H1 (cell line): ENCODE results near the gene NCOA6. TPM values are rescaled to one million over a fixed set of nuclear protein-coding genes. Genes with fewer than 3 reads are reported as not detected.

Experiments used
- CTCF ChIA-PET: fragments of 300-600 bp; sonication (Branson Sonifier 250); formaldehyde crosslinking; loops from one replicate; lab custom pipeline; 2021; ENCODE audit not compliant: partially characterized antibody; lab: Charles Lee
- POLR2A ChIA-PET: fragments of 300-600 bp; sonication (Branson Sonifier 250); formaldehyde crosslinking; loops from one replicate; lab custom pipeline; 2021; ENCODE audit warnings: inconsistent platforms; ENCODE audit not compliant: partially characterized antibody; lab: Charles Lee
- DNase-seq, 2 experiments: peaks; one replicate each; pipeline versions ENCODE4 v3.0.0 to v3.0.0-alpha.2; 2010 to 2022; ENCODE audit warnings: low spot score in 2 of 2, low read depth in 1 of 2, mixed read lengths in 1 of 2
- FAIRE-seq: peaks from 2 replicates; lab custom pipeline; 2011; peaks lifted over from hg19 to GRCh38; lab: Jason Lieb, UNC
- H2AFZ ChIP-seq: 2 replicates; pipeline ENCODE4 v1.8.1; 2012; ENCODE audit warnings: low read length, inconsistent platforms
- H2AK5ac ChIP-seq: 2 replicates; pipeline ENCODE4 v1.6.1; 2013; ENCODE audit warnings: low read depth, low read length
- H2BK120ac ChIP-seq: replicated peaks from 2 replicates; pipeline ENCODE3; 2013; ENCODE audit warnings: low read depth, low read length, inconsistent platforms
- H2BK12ac ChIP-seq: 2 replicates; pipeline ENCODE4 v1.6.1; 2013; ENCODE audit warnings: low read depth, low read length
- H2BK15ac ChIP-seq: 2 replicates; pipeline ENCODE4 v1.6.1; 2013; ENCODE audit warnings: low read length
- H2BK20ac ChIP-seq: 2 replicates; pipeline ENCODE4 v1.6.1; 2013; ENCODE audit warnings: low read length
- H2BK5ac ChIP-seq: 2 replicates; pipeline ENCODE4 v1.6.1; 2013; ENCODE audit warnings: low read depth, low read length
- H3K14ac ChIP-seq: 2 replicates; pipeline ENCODE4 v1.6.1; 2013; ENCODE audit warnings: inconsistent platforms; ENCODE audit not compliant: insufficient read length
- H3K18ac ChIP-seq: 2 replicates; pipeline ENCODE4 v1.6.1; 2013; ENCODE audit warnings: low read length; ENCODE audit errors: extremely low read depth
- H3K23ac ChIP-seq: 2 replicates; pipeline ENCODE4 v1.6.1; 2013; ENCODE audit warnings: inconsistent platforms; ENCODE audit not compliant: insufficient read length
- H3K23me2 ChIP-seq: 2 replicates; pipeline ENCODE4 v1.6.1; 2013; ENCODE audit warnings: low read depth, low read length
- H3K27ac ChIP-seq: 2 replicates; pipeline ENCODE4 v1.6.1; 2011; ENCODE audit warnings: low read depth, low read length, inconsistent platforms
- H3K27me3 ChIP-seq, 4 experiments: replicated peaks in 1 of 4; 1 replicate in 1 of 4; 2 replicates in 3 of 4; pipeline versions ENCODE4 v1.6.1 to v1.8.1; 2011 to 2013; ENCODE audit warnings: low read length in 3 of 4, mild to moderate bottlenecking in 3 of 4, inconsistent platforms in 2 of 4, mixed read lengths in 2 of 4, moderate library complexity in 1 of 4; ENCODE audit not compliant: control insufficient read depth in 3 of 4, insufficient read depth in 3 of 4; ENCODE audit errors: extremely low read depth in 1 of 4
- H3K36me3 ChIP-seq, 4 experiments: 2 replicates each; pipeline versions ENCODE4 v1.6.1 to v1.8.1; 2011 to 2013; ENCODE audit warnings: mild to moderate bottlenecking in 4 of 4, low read length in 3 of 4, moderate library complexity in 2 of 4, control low read depth in 1 of 4, inconsistent platforms in 1 of 4; ENCODE audit not compliant: insufficient read depth in 4 of 4, control insufficient read depth in 2 of 4
- H3K4ac ChIP-seq: replicated peaks from 2 replicates; pipeline ENCODE3; 2013; ENCODE audit warnings: low read length, low read depth, mixed read lengths, inconsistent platforms; ENCODE audit not compliant: insufficient read length
- H3K4me1 ChIP-seq, 4 experiments: replicated peaks in 1 of 4; 1 replicate in 1 of 4; 2 replicates in 3 of 4; pipeline versions ENCODE4 v1.6.1 to v1.8.1; 2011 to 2013; ENCODE audit warnings: low read length in 3 of 4, inconsistent platforms in 2 of 4, mixed read lengths in 1 of 4; ENCODE audit not compliant: insufficient read depth in 4 of 4, control insufficient read depth in 3 of 4
- H3K4me2 ChIP-seq, 2 experiments: 2 replicates each; pipeline versions ENCODE4 v1.6.1 to v1.8.1; 2011 to 2013; ENCODE audit warnings: low read depth in 2 of 2, low read length in 2 of 2, control low read depth in 1 of 2, inconsistent platforms in 1 of 2, mild to moderate bottlenecking in 1 of 2; ENCODE audit not compliant: insufficient read depth in 1 of 2
- H3K4me3 ChIP-seq, 4 experiments: fragments of 200-600, 300-600 bp in 1 of 4; sonication (generic), shearing (Covaris generic), sonication (Bioruptor Twin) in 1 of 4; 2 replicates each; pipeline versions ENCODE4 v1.5.1 to v1.8.1; 2011 to 2016; ENCODE audit warnings: low read length in 4 of 4, low read depth in 3 of 4, control low read depth in 2 of 4, inconsistent platforms in 2 of 4, mild to moderate bottlenecking in 2 of 4, mixed read lengths in 1 of 4, moderate library complexity in 1 of 4; ENCODE audit not compliant: insufficient read depth in 2 of 4; ENCODE audit errors: extremely low read depth in 1 of 4
- H3K56ac ChIP-seq: replicated peaks from 2 replicates; pipeline ENCODE3; 2013; ENCODE audit warnings: low read depth, mild to moderate bottlenecking, mixed read lengths, low read length, inconsistent platforms; ENCODE audit not compliant: insufficient read length
- H3K79me1 ChIP-seq: 2 replicates; pipeline ENCODE4 v1.6.1; 2013; ENCODE audit warnings: low read depth, low read length, control low read depth
- H3K79me2 ChIP-seq, 2 experiments: 2 replicates each; pipeline versions ENCODE4 v1.6.1 to v1.8.1; 2012 to 2013; ENCODE audit warnings: low read length in 2 of 2, mild to moderate bottlenecking in 2 of 2, inconsistent platforms in 1 of 2; ENCODE audit not compliant: insufficient read depth in 2 of 2, control insufficient read depth in 1 of 2
- H3K9ac ChIP-seq, 4 experiments: replicated peaks in 1 of 4; 1 replicate in 1 of 4; 2 replicates in 3 of 4; pipeline versions ENCODE4 v1.6.1 to v1.8.1; 2011 to 2013; ENCODE audit warnings: low read depth in 3 of 4, low read length in 3 of 4, control low read depth in 2 of 4, mild to moderate bottlenecking in 2 of 4, moderate library complexity in 2 of 4, inconsistent platforms in 1 of 4; ENCODE audit errors: extremely low read depth in 1 of 4
- H3K9me3 ChIP-seq, 2 experiments: 2 replicates each; pipeline versions ENCODE4 v1.6.1 to v1.8.1; 2012 to 2013; ENCODE audit warnings: mild to moderate bottlenecking in 2 of 2, moderate library complexity in 2 of 2, control low read depth in 1 of 2, inconsistent platforms in 1 of 2, low read depth in 1 of 2, low read length in 1 of 2, mixed read lengths in 1 of 2; ENCODE audit not compliant: insufficient read depth in 2 of 2
- H4K20me1 ChIP-seq, 2 experiments: replicated peaks in 1 of 2; 2 replicates each; pipeline versions ENCODE3 to v1.8.1; 2011 to 2013; ENCODE audit warnings: inconsistent platforms in 2 of 2, low read length in 2 of 2, mild to moderate bottlenecking in 1 of 2; ENCODE audit not compliant: insufficient read depth in 2 of 2, control insufficient read depth in 1 of 2
- H4K5ac ChIP-seq: 2 replicates; pipeline ENCODE4 v1.6.1; 2013; ENCODE audit warnings: low read length, low read depth, mixed read lengths, inconsistent platforms; ENCODE audit not compliant: insufficient read length
- H4K8ac ChIP-seq: 2 replicates; pipeline ENCODE4 v1.8.0; 2013; ENCODE audit warnings: mild to moderate bottlenecking, moderate library complexity, low read length, inconsistent platforms; ENCODE audit not compliant: insufficient read depth; ENCODE audit errors: extremely low read depth
- H4K91ac ChIP-seq: replicated peaks from 2 replicates; pipeline ENCODE3; 2013; ENCODE audit warnings: low read length, mixed read lengths, inconsistent platforms; ENCODE audit not compliant: insufficient read length
- CEBPB ChIP-seq: IDR thresholded peaks from 2 replicates; pipeline ENCODE4 v1.6.1; 2012; ENCODE audit warnings: low read depth, low read length
- RNF2 ChIP-seq: fragments of 200-900, 300-1000 bp; sonication (generic); IDR thresholded peaks from 2 replicates; pipeline ENCODE4 v1.7.1; 2016; ENCODE audit warnings: borderline replicate concordance, low read depth, mild to moderate bottlenecking, antibody characterized with exemption, low read length; ENCODE audit not compliant: poor library complexity, severe bottlenecking; ENCODE audit errors: missing control alignments
- SP1 ChIP-seq: IDR thresholded peaks from 2 replicates; pipeline ENCODE4 v1.6.1; 2011; ENCODE audit warnings: low read depth, low read length
- WGBS, 2 experiments: shearing (Covaris generic) in 1 of 2; methylation state at CpG; one replicate each; pipeline versions ENCODE4 v1.1.6 to v1.1.7; 2013 to 2015; ENCODE audit warnings: low lambda C conversion rate in 2 of 2, mixed read lengths in 2 of 2, inconsistent platforms in 1 of 2, low coverage in 1 of 2, missing lambda C conversion rate in 1 of 2; ENCODE audit not compliant: insufficient replicate concordance in 2 of 2, insufficient coverage in 1 of 2, insufficient read length in 1 of 2; ENCODE audit errors: extremely low coverage in 1 of 2, missing lambda C conversion rate in 1 of 2; 5-methylcytosine and 5-hydroxymethylcytosine counted together
- polyA plus RNA-seq, 7 experiments: library from polyadenylated mRNA; depleted of rRNA in 3 of 7; stranded (reverse) in 5 of 7; unstranded in 2 of 7; fragments of >200 nt in 5 of 7; fragments of 200-250 nt in 2 of 7; gene quantifications; 1 replicate in 5 of 7; 2 replicates in 1 of 7; 4 replicates in 1 of 7; pipeline versions ENCODE4 v1.2.1 to v1.2.3, GENCODE V29; 2011 to 2013; ENCODE audit warnings: missing spikeins in 2 of 7, mixed read lengths in 2 of 7
- total RNA-seq: library from RNA; stranded (reverse); fragmentation: NEBNext Ultra II Directional; extraction: Animal tissue kit (Norgen Biotek cat#: 25700); gene quantifications from 2 replicates; pipeline ENCODE4 v1.2.1, GENCODE V29; 2021

The NCOA6 gene
- total and polyA plus RNA-seq, 2 of the 8 experiments (the other 6 are each of a cell fraction or from before 2014, with no cell fraction given): 9.0 to 9.5 TPM

DNA sequence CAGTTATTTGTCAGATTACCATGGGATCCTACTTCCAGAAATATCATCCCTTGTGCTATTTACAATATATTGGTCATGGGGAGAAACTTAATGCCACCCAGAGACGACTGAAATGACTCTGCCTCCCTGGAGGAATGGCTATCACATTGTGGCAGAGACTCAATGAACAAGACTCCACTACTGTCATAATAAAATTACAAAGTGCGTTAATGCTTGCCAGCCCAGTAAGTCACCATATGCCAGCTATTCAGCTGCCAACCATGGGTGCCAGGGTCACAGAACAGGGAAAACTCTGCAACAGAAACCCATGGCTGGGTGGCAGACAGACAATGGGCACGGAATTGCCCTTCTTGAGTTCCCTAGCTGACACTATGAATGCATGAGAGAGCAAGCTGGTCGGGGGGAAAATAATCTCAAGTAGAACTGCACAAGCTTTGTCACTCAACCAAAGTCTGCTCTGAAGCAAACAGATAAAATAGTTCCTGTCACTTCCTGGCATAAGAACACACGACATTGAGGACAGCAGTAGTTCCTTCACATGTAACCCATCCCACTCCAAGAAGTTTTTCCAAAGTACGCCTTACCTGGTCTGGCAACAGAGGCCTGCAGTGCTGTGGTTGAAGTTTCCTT, 89.2 kb downstream of the NCOA6 start:
- Histone ChIP-seq H4K91ac (no peak overlapping the region), H3K36me3 (peaks cover 0 to 3% (median 0%) of the 10 kb centered on the region in 4 experiments; a peak in 1 of 8 replicates), H3K4me2 (no peak overlapping the region), H2BK15ac (no peak overlapping the region), H3K4me3 (no peak overlapping the region), H4K8ac (no peak overlapping the region), H3K56ac (no peak overlapping the region), H3K23me2 (no peaks in the 10 kb centered on the region), H3K18ac (no peak overlapping the region), H3K4me1 (no peaks in the 10 kb centered on the region), H3K27ac (no peak overlapping the region), H3K9me3 (no peaks in the 10 kb centered on the region), H3K27me3 (no peaks in the 10 kb centered on the region), H4K5ac (no peak overlapping the region), H2AFZ (no peak overlapping the region), H3K14ac (no peak overlapping the region), H2BK12ac (no peak overlapping the region), H2BK5ac (no peak overlapping the region), H3K79me1 (no peaks in the 10 kb centered on the region), H3K4ac (no peak overlapping the region), H3K23ac (no peak overlapping the region), H3K79me2 (no peaks in the 10 kb centered on the region), H3K9ac (no peak overlapping the region), H2BK120ac (no peak overlapping the region), H4K20me1 (no peaks in the 10 kb centered on the region), H2BK20ac (no peak overlapping the region), H2AK5ac (no peak overlapping the region)
- DNase-seq (no peak), FAIRE-seq (no peak)
- ChIA-PET POLR2A (no interaction called here), CTCF (no interaction called here)
- TF ChIP-seq RNF2 (no peak), SP1 (no peak), CEBPB (no peak)
- WGBS, 2 experiments: 90% methylated on average over 6 of the region's 6 CpGs; no CpG with 5 or more reads in 1 of the 2 experiments
